Forelimb muscle (tissue), 1 donor: ENCODE data around the gene RNF8. TPM values are rescaled to one million over a fixed set of nuclear protein-coding genes. Genes with fewer than 3 reads are reported as not detected.
"Not testable (repeated sequence)": the region's sequence is repeated elsewhere in the genome, so short reads cannot be mapped to it uniquely, and the experiment has no call there.

Experiments
- DNase-seq: peaks from one replicate; pipeline ENCODE4 v3.0.0-alpha.2; 2013; ENCODE audit warnings: low read depth
- polyA plus RNA-seq: library from polyadenylated mRNA; unstranded; fragments of 120-200 nt; gene quantifications from one replicate; pipeline ENCODE4 v1.2.1, GENCODE V29; 2013; ENCODE audit not compliant: insufficient read length

Gene RNF8
- polyA plus RNA-seq, 1 donor, result 15.8 TPM

DNA sequence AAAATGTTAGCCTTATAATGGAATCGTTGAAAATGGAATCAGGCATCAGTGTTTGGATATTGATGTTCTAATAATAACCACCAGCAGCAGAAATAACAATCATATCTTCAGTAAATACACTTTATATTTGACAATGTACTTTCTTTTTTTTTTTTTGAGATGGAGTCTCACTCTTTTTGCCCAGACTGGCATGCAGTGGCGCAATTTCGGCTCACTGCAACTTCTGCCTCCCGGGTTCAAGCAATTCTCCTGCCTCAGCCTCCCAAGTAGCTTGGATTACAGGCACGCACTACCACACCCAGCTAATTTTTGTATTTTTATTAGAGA is 89.4 kb downstream of the RNF8 start:
- not testable (repeated sequence) for DNase-seq

Other genes with a start within 250 kb of the RNF8 start
- gene PIM1, start 183.8 kb upstream of the RNF8 start, polyA plus RNA-seq, result 35.8 TPM
- gene TBC1D22B, start 96.2 kb upstream of the RNF8 start, polyA plus RNA-seq, result 6.6 TPM
- gene TMEM217, start 95.8 kb upstream of the RNF8 start, polyA plus RNA-seq, result 0.71 TPM
- gene CMTR1, start 79.2 kb downstream of the RNF8 start, polyA plus RNA-seq, result 32.9 TPM
- gene CCDC167, start 145.9 kb downstream of the RNF8 start, polyA plus RNA-seq, result 19.0 TPM